ENCODE data around the gene LSM10.

Gene LSM10

GRCh38 chr1:36420836-36421317, 23.2 kb upstream of the LSM10 start:
- TF ChIP-seq, protein P1, sequence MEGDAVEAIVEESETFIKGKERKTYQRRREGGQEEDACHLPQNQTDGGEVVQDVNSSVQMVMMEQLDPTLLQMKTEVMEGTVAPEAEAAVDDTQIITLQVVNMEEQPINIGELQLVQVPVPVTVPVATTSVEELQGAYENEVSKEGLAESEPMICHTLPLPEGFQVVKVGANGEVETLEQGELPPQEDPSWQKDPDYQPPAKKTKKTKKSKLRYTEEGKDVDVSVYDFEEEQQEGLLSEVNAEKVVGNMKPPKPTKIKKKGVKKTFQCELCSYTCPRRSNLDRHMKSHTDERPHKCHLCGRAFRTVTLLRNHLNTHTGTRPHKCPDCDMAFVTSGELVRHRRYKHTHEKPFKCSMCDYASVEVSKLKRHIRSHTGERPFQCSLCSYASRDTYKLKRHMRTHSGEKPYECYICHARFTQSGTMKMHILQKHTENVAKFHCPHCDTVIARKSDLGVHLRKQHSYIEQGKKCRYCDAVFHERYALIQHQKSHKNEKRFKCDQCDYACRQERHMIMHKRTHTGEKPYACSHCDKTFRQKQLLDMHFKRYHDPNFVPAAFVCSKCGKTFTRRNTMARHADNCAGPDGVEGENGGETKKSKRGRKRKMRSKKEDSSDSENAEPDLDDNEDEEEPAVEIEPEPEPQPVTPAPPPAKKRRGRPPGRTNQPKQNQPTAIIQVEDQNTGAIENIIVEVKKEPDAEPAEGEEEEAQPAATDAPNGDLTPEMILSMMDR (conservative IDR thresholded peaks at IDR 0.05; ENCODE audit: low read depth, low read length), result peak; percentile 96
- DNase-seq (ENCODE audit: low read depth), result peak; percentile 94
- H3K4me3 ChIP-seq (ENCODE audit: low read depth, low read length), result no peak overlapping the region

- no peak overlapping the region for H3K4me3 ChIP-seq (ENCODE audit: low read depth, low read length)
- TF ChIP-seq, protein P1 (conservative IDR thresholded peaks at IDR 0.05; ENCODE audit: low read depth, low read length), result no peak
- no peak for DNase-seq (ENCODE audit: low read depth)
Measured at GRCh38 chr1:36420409-36420808, 22.7 kb upstream of the LSM10 start.

DNA sequence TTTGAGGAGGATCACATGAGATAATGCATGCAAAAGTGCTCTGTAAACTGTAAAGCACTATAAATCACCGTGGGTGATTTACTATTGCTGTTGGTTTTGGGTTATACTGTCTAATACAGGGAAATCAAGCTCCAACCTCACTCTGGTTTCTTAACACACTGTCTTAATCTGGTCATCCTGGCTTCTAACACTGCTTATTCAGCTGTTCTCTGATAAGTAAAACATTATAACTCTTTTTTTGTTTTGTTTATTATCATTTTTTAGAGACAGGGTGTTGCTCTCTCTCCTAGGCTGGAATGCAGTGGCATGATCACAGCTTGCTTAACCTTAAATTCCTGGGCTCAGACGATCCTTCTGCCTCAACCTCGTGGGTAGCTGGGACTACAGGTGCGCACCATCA, 21.9 kb upstream of the LSM10 start:
- TF ChIP-seq, protein P1 (conservative IDR thresholded peaks at IDR 0.05; ENCODE audit: low read depth, low read length), result no peak
- no peak overlapping the region for H3K4me3 ChIP-seq (ENCODE audit: low read depth, low read length)
- peak; percentile 43 for DNase-seq (ENCODE audit: low read depth)

DNA sequence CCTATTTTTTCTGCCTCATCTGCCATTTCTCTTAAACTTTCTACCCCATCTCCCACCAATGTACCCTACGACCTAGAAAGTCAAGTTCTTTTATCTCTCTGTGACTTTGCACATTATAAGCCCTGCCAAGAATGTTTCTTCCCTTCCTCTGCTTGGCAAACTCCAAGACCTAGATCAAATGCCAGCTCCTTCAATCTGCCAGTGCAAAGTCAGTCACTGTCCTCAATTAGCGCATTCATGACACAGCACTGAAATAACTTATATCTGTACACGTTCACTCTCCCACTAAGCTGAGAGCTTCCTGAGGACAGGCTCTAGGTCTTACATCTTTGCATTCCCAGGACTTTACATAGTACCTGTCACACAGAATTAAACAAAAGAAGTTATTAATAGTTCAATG, 21.4 kb upstream of the LSM10 start:
- TF ChIP-seq, protein P1 (conservative IDR thresholded peaks at IDR 0.05; ENCODE audit: low read depth, low read length), result no peak
- no peak for DNase-seq (ENCODE audit: low read depth)
- no peak overlapping the region for H3K4me3 ChIP-seq (ENCODE audit: low read depth, low read length)

- H3K4me3 ChIP-seq (ENCODE audit: low read depth, low read length), result no peak overlapping the region
- DNase-seq (ENCODE audit: low read depth), result no peak
- TF ChIP-seq, protein P1 (conservative IDR thresholded peaks at IDR 0.05; ENCODE audit: low read depth, low read length), result no peak
Measured at GRCh38 chr1:36417931-36418330, 20.2 kb upstream of the LSM10 start.

GRCh38 chr1:36415661-36416326, 18.1 kb upstream of the LSM10 start:
- no peak overlapping the region for H3K4me3 ChIP-seq (ENCODE audit: low read depth, low read length)
- DNase-seq (ENCODE audit: low read depth), result no peak
- TF ChIP-seq, protein P1 (conservative IDR thresholded peaks at IDR 0.05; ENCODE audit: low read depth, low read length), result no peak

DNA sequence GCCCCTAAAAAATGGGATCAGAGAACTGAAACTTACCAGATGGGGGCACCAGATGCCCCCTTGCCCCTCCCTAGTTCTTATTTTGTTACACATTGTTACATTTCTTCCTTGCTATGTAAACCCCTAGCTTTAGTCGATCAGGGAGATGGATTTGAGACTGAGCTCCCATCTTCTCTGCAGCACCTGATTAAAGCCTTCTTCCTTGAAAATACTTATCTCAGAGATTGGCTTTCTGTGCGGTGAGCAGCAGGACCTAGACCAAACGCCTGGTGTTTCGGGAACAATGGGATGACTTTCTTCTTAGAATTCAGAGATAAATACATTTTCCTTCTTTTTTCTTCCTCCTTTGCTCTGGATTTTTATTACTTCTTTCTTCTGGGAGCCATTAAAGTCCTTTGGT, 16.7 kb upstream of the LSM10 start:
- no peak for DNase-seq (ENCODE audit: low read depth)
- no peak overlapping the region for H3K4me3 ChIP-seq (ENCODE audit: low read depth, low read length)
- TF ChIP-seq, protein P1 (conservative IDR thresholded peaks at IDR 0.05; ENCODE audit: low read depth, low read length), result no peak

Measured in choroid plexus epithelial cell (primary cell).